MCF 10A (cell line): ENCODE results near the gene NUDT22. TPM values are rescaled to one million over a fixed set of nuclear protein-coding genes. Genes with fewer than 3 reads are reported as not detected.

Source experiments
- BruUV-seq: library from RNA; stranded (reverse); fragments of 400-500 nt; replicated peaks from 2 replicates; lab custom pipeline; 2021; lab: Mats Ljungman, UMichigan
- CTCF ChIA-PET: fragments of 300-600 bp; sonication (Branson Sonifier 250); formaldehyde crosslinking; extraction: SDS; loops from one replicate; lab custom pipeline; 2021; ENCODE audit warnings: antibody characterized with exemption, inconsistent platforms; lab: Yijun Ruan, JAX
- POLR2A ChIA-PET: fragments of 300-600, 350-650 bp; sonication (Branson Sonifier 250); formaldehyde crosslinking; extraction: SDS; loops from one replicate; lab custom pipeline; 2020; ENCODE audit warnings: antibody characterized with exemption, inconsistent platforms; lab: Yijun Ruan, JAX
- DNase-seq: peaks from one replicate; pipeline ENCODE4 v3.0.0-alpha.2; 2018; ENCODE audit not compliant: unreplicated experiment
- H3K27ac Mint-ChIP-seq: one replicate; pipeline ENCODE4 v1.8.0; 2022; ENCODE audit warnings: mild to moderate bottlenecking, low read depth, mixed read lengths; ENCODE audit not compliant: unreplicated experiment
- H3K27me3 Mint-ChIP-seq: one replicate; pipeline ENCODE4 v1.8.0; 2022; ENCODE audit warnings: mixed read lengths; ENCODE audit not compliant: insufficient read depth, unreplicated experiment
- H3K36me3 Mint-ChIP-seq: one replicate; pipeline ENCODE4 v1.8.0; 2022; ENCODE audit warnings: mild to moderate bottlenecking, moderate library complexity, mixed read lengths; ENCODE audit not compliant: insufficient read depth, unreplicated experiment
- H3K4me1 Mint-ChIP-seq: one replicate; pipeline ENCODE4 v1.8.0; 2022; ENCODE audit warnings: mixed read lengths; ENCODE audit not compliant: insufficient read depth, unreplicated experiment
- H3K4me3 Mint-ChIP-seq: one replicate; pipeline ENCODE4 v1.8.0; 2022; ENCODE audit warnings: mild to moderate bottlenecking, moderate library complexity, mixed read lengths; ENCODE audit not compliant: unreplicated experiment
- H3K9me3 Mint-ChIP-seq: one replicate; pipeline ENCODE4 v1.8.0; 2022; ENCODE audit warnings: mixed read lengths; ENCODE audit not compliant: unreplicated experiment
- CTCF ChIP-seq: fragments of 200-600 bp; IDR thresholded peaks from one replicate; pipeline ENCODE4 v1.8.0; 2022; ENCODE audit warnings: antibody characterized with exemption, mild to moderate bottlenecking; ENCODE audit not compliant: unreplicated experiment
- intact Hi-C: fragments of 100-400 bp; cut with micrococcal nuclease; formaldehyde crosslinking; loops from 2 replicates; pipeline ENCODE4 v1.14.1; 2022
- total RNA-seq: library from RNA; stranded (reverse); gene quantifications from 2 replicates; pipeline ENCODE4 v1.2.3, GENCODE V29; 2022

NUDT22 gene
- total RNA-seq, 1 experiment from 2014 or later: 51.0 TPM

GRCh38 chr11:64218628-64219353, 7.3 kb upstream of the NUDT22 start:
- CTCF ChIA-PET: interaction anchor here (2.0 kb wide), 1 partner anchor 82 kb away, joined by 7 read pairs; no protein-coding TSS in a partner anchor

GRCh38 chr11:64219354-64219684, 6.8 kb upstream of the NUDT22 start:
- ChIA-PET CTCF (interaction anchor here (2.0 kb wide), 1 partner anchor 82 kb away, joined by 7 read pairs; no protein-coding TSS in a partner anchor), POLR2A (interaction anchor here (0.7 kb wide), 1 partner anchor 12 kb away, joined by 3 read pairs; no protein-coding TSS in a partner anchor)
- Mint-ChIP-seq H3K4me1 (peaks cover 8% of the 10 kb centered on the region), H3K4me3 (no peak overlapping the region), H3K27ac (no peak overlapping the region), H3K9me3 (no peaks in the 10 kb centered on the region), H3K27me3 (no peaks in the 10 kb centered on the region), H3K36me3 (peaks cover 9% of the 10 kb centered on the region)
- BruUV-seq: no TSS peak
- intact Hi-C loops: no loop called here
- TF ChIP-seq CTCF: no peak
- no peak for DNase-seq

More at GRCh38 chr11:64218628-64219353, 7.3 kb upstream of the NUDT22 start:
- POLR2A ChIA-PET: interaction anchor here (0.9 kb wide), 1 partner anchor 86 kb away, joined by 5 read pairs; no protein-coding TSS in a partner anchor
- no peaks in the 10 kb centered on the region for H3K9me3 Mint-ChIP-seq
- no peak overlapping the region for H3K27ac Mint-ChIP-seq
- intact Hi-C loops: no loop called here
- BruUV-seq: no TSS peak
- H3K27me3 Mint-ChIP-seq: no peaks in the 10 kb centered on the region
- TF ChIP-seq CTCF: no peak
- no peak for DNase-seq
- H3K4me3 Mint-ChIP-seq: no peak overlapping the region
- H3K36me3 Mint-ChIP-seq: peaks cover 9% of the 10 kb centered on the region
- peaks cover 2% of the 10 kb centered on the region for H3K4me1 Mint-ChIP-seq

GRCh38 chr11:64219755-64220154, 6.3 kb upstream of the NUDT22 start:
- ChIA-PET CTCF (interaction anchor here (0.7 to 2.0 kb wide), 2 partner anchors 32 to 81 kb away, joined by 4 to 7 read pairs; no protein-coding TSS in a partner anchor), POLR2A (interaction anchor here (0.7 kb wide), 1 partner anchor 12 kb away, joined by 3 read pairs; no protein-coding TSS in a partner anchor)
- BruUV-seq: no TSS peak
- Mint-ChIP-seq H3K27me3 (no peaks in the 10 kb centered on the region), H3K27ac (no peak overlapping the region), H3K9me3 (no peaks in the 10 kb centered on the region), H3K4me3 (no peak overlapping the region), H3K4me1 (peaks cover 8% of the 10 kb centered on the region), H3K36me3 (peaks cover 9% of the 10 kb centered on the region)
- DNase-seq: no peak
- intact Hi-C loops: no loop called here
- no peak for TF ChIP-seq CTCF

- no peak overlapping the region for H3K4me3 Mint-ChIP-seq
- no peak for TF ChIP-seq CTCF
- H3K27ac Mint-ChIP-seq: no peak overlapping the region
- H3K27me3 Mint-ChIP-seq: no peaks in the 10 kb centered on the region
- H3K9me3 Mint-ChIP-seq: no peaks in the 10 kb centered on the region
- CTCF ChIA-PET: interaction anchor here (0.7 to 2.0 kb wide), 2 partner anchors 32 to 81 kb away, joined by 4 to 7 read pairs; no protein-coding TSS in a partner anchor
- no TSS peak for BruUV-seq
- POLR2A ChIA-PET: no interaction called here
- intact Hi-C loops: no loop called here
- no peak for DNase-seq
- H3K36me3 Mint-ChIP-seq: peaks cover 9% of the 10 kb centered on the region
- peaks cover 8% of the 10 kb centered on the region for H3K4me1 Mint-ChIP-seq
Observed at GRCh38 chr11:64220271-64220670, 5.8 kb upstream of the NUDT22 start.
